Measurements from ENCODE around the gene DVL3.
"Not testable (repeated sequence)": the region's sequence is repeated elsewhere in the genome, so short reads cannot be mapped to it uniquely, and the experiment has no call there.

The DVL3 gene

DNA sequence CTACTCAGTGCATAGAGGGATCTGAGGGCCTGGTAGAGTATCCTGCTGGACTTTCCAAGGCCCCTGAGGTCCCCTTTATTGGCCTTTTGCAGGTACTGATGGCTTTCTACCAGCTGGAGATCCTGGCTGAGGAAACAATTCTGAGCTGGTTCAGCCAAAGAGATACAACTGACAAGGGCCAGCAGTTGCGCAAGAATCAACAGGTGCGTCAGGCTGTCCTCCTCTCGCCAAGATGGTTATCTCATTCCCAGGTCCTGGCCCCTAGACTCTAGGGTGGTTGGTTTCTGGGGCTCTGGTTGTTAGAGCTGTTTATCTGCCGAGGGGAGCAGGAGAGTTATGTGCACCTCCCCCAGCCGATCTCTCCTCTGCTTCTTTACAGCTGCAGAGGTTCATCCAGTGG, 10.7 kb upstream of the DVL3 start:
- Histone ChIP-seq H3K27me3 (ENCODE audit: insufficient read depth, insufficient read length) (no peaks in the 10 kb centered on the region), H3K9ac (ENCODE audit: insufficient read length, low read depth) (peak overlapping the region; percentile 46), H3K9me3 (ENCODE audit: insufficient read depth, low read length) (no peaks in the 10 kb centered on the region), H3K4me1 (ENCODE audit: insufficient read depth, insufficient read length) (no peaks in the 10 kb centered on the region), H3K4me3 (ENCODE audit: insufficient read length, low read depth) (no peak overlapping the region), H3K36me3 (ENCODE audit: insufficient read depth, insufficient read length, low read length) (peaks cover 75% of the 10 kb centered on the region)
- TF ChIP-seq SUZ12 (IDR thresholded peaks at IDR 0.05; ENCODE audit: extremely low read depth, insufficient read depth, insufficient read length), result no peak
- no peak for TF ChIP-seq YY1 (IDR thresholded peaks at IDR 0.05; ENCODE audit: insufficient read depth, insufficient read length)
- no peak for TF ChIP-seq ZNF274 (IDR thresholded peaks at IDR 0.05; ENCODE audit: low read depth, low read length)
- DNase-seq (ENCODE audit: low read depth, low spot score), result no peak

DNA sequence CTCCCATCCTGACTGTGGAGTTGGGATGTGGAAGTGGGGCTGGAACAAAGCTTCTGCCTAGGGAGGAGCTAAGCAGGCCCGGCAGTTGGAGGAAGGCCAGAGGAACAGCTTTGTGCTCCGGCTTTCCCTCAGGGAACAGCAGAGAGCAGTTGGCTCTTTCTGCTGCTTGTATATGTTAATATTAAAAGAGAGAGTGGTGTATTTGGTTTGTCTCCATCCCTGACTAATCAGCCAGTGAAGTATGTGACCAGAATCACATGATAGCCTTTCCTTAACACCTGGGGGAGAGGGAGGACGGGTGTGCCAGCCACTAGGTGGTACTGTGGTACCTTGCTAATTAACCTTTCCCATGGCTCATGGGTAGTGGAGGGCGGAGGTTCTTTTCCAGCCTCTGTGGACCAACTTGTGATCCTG, 10.1 kb upstream of the DVL3 start:
- H3K4me3 ChIP-seq (ENCODE audit: insufficient read length, low read depth), result no peak overlapping the region
- TF ChIP-seq ZNF274 (IDR thresholded peaks at IDR 0.05; ENCODE audit: low read depth, low read length) (no peak), SUZ12 (IDR thresholded peaks at IDR 0.05; ENCODE audit: extremely low read depth, insufficient read depth, insufficient read length) (no peak), YY1 (IDR thresholded peaks at IDR 0.05; ENCODE audit: insufficient read depth, insufficient read length) (no peak)
- H3K4me1 ChIP-seq (ENCODE audit: insufficient read depth, insufficient read length), result no peaks in the 10 kb centered on the region
- no peak for DNase-seq (ENCODE audit: low read depth, low spot score)
- H3K27me3 ChIP-seq (ENCODE audit: insufficient read depth, insufficient read length), result no peaks in the 10 kb centered on the region
- no peaks in the 10 kb centered on the region for H3K9me3 ChIP-seq (ENCODE audit: insufficient read depth, low read length)
- peak overlapping the region; percentile 46 for H3K9ac ChIP-seq (ENCODE audit: insufficient read length, low read depth)
- peaks cover 72% of the 10 kb centered on the region for H3K36me3 ChIP-seq (ENCODE audit: insufficient read depth, insufficient read length, low read length)

DNA sequence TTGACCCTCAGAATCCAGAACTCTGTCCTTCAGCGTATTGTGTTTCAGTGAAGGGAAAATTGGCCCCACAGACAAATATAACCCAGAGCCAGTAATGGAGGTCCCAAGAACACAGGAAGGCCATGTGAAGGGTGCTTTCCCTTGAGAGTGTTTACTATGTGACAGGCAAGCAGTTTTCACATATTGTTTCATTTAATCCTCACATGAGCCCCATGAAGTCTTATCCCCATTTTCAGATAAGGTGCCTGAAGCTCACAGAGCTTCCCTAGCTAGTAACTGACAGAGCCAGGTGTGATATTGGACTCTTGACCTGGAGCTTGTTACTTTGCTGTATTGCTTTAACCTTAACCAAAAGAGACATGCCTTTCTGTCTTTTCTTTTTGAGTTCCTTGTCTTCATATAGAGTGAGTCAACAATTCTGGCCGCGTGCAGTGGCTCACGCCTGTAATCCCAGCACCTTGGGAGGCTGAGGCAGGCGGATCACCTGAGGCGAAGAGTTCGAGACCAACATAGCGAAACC, 9.4 kb upstream of the DVL3 start:
- TF ChIP-seq SUZ12 (IDR thresholded peaks at IDR 0.05; ENCODE audit: extremely low read depth, insufficient read depth, insufficient read length) (no peak), YY1 (IDR thresholded peaks at IDR 0.05; ENCODE audit: insufficient read depth, insufficient read length) (no peak)
- Histone ChIP-seq H3K9me3 (ENCODE audit: insufficient read depth, low read length) (no peaks in the 10 kb centered on the region), H3K4me3 (ENCODE audit: insufficient read length, low read depth) (no peak overlapping the region), H3K36me3 (ENCODE audit: insufficient read depth, insufficient read length, low read length) (peaks cover 65% of the 10 kb centered on the region), H3K9ac (ENCODE audit: insufficient read length, low read depth) (no peak overlapping the region), H3K27me3 (ENCODE audit: insufficient read depth, insufficient read length) (no peaks in the 10 kb centered on the region), H3K4me1 (ENCODE audit: insufficient read depth, insufficient read length) (no peaks in the 10 kb centered on the region)
- no peak for DNase-seq (ENCODE audit: low read depth, low spot score)

DNA sequence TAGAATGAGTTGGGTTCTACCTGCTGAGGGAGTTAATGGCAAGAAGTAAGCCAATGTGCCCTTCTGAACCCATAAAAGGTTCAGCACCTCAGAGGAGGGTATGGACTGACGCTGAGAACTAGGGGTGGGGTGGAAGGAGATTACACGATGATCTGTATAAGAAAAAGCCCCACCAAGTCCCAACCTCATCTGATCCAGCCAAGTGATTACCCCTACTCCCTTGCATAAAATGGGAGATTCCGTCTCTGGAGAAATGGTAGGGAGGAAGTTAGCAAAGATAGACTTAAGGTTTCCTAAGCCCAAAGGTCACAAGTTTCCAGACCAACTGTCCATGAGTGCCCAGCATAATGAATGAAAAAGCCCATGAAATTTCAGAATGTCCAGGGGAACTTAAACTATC, 7.1 kb upstream of the DVL3 start:
- Histone ChIP-seq H3K4me3 (ENCODE audit: insufficient read length, low read depth) (no peak overlapping the region), H3K9ac (ENCODE audit: insufficient read length, low read depth) (no peak overlapping the region), H3K27me3 (ENCODE audit: insufficient read depth, insufficient read length) (no peaks in the 10 kb centered on the region), H3K9me3 (ENCODE audit: insufficient read depth, low read length) (no peaks in the 10 kb centered on the region), H3K4me1 (ENCODE audit: insufficient read depth, insufficient read length) (no peaks in the 10 kb centered on the region), H3K36me3 (ENCODE audit: insufficient read depth, insufficient read length, low read length) (peaks cover 46% of the 10 kb centered on the region)
- no peak for DNase-seq (ENCODE audit: low read depth, low spot score)
- TF ChIP-seq SUZ12 (IDR thresholded peaks at IDR 0.05; ENCODE audit: extremely low read depth, insufficient read depth, insufficient read length) (no peak), ZNF274 (IDR thresholded peaks at IDR 0.05; ENCODE audit: low read depth, low read length) (no peak), YY1 (IDR thresholded peaks at IDR 0.05; ENCODE audit: insufficient read depth, insufficient read length) (no peak)

DNA sequence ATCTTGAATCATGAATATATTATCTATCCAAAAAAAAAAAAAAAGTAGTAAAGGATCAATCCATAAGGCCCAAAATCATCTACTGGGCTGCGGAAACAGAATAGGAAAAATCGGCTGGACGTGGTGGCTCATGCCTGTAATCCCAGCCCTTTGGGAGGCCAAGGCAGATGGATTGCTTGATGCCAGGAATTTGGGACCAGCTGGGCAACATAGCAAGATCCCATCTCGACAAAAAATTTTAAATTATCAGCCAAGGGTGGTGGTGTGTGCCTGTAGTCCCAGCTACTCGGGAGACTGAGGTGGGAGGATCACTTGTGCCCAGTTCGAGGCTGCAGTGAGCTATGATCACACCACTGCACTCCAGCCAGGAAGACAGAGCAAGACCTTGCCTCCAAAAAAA, 6.1 kb upstream of the DVL3 start:
- Histone ChIP-seq H3K9me3 (ENCODE audit: insufficient read depth, low read length) (no peaks in the 10 kb centered on the region), H3K4me3 (ENCODE audit: insufficient read length, low read depth) (no peak overlapping the region), H3K9ac (ENCODE audit: insufficient read length, low read depth) (no peak overlapping the region), H3K36me3 (ENCODE audit: insufficient read depth, insufficient read length, low read length) (peaks cover 36% of the 10 kb centered on the region), H3K4me1 (ENCODE audit: insufficient read depth, insufficient read length) (no peaks in the 10 kb centered on the region), H3K27me3 (ENCODE audit: insufficient read depth, insufficient read length) (no peaks in the 10 kb centered on the region)
- TF ChIP-seq YY1 (IDR thresholded peaks at IDR 0.05; ENCODE audit: insufficient read depth, insufficient read length) (no peak), SUZ12 (IDR thresholded peaks at IDR 0.05; ENCODE audit: extremely low read depth, insufficient read depth, insufficient read length) (no peak), ZNF274 (IDR thresholded peaks at IDR 0.05; ENCODE audit: low read depth, low read length) (no peak)
- no peak for DNase-seq (ENCODE audit: low read depth, low spot score)

DNA sequence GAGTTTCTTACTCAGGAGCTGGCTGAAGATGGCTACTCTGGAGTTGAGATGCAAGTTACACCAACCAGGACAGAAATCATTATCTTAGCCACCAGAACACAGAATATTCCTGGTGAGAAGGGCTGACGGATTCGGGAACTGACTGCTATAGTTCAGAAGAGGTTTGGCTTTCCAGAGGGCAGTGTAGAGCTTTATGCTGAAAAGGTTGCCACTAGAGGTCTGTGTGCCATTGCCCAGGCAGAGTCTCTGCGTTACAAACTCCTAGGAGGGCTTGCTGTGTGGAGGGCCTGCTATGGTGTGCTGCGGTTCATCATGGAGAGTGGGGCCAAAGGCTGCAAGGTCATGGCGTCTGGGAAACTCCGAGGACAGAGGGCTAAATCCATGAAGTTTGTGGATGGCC, 5.4 kb upstream of the DVL3 start:
- not testable (repeated sequence) for H3K27me3 ChIP-seq (ENCODE audit: insufficient read depth, insufficient read length); H3K4me3 ChIP-seq (ENCODE audit: insufficient read length, low read depth); DNase-seq (ENCODE audit: low read depth, low spot score); H3K4me1 ChIP-seq (ENCODE audit: insufficient read depth, insufficient read length); H3K9ac ChIP-seq (ENCODE audit: insufficient read length, low read depth); H3K9me3 ChIP-seq (ENCODE audit: insufficient read depth, low read length)
- H3K36me3 ChIP-seq (ENCODE audit: insufficient read depth, insufficient read length, low read length), result peaks cover 29% of the 10 kb centered on the region

DNA sequence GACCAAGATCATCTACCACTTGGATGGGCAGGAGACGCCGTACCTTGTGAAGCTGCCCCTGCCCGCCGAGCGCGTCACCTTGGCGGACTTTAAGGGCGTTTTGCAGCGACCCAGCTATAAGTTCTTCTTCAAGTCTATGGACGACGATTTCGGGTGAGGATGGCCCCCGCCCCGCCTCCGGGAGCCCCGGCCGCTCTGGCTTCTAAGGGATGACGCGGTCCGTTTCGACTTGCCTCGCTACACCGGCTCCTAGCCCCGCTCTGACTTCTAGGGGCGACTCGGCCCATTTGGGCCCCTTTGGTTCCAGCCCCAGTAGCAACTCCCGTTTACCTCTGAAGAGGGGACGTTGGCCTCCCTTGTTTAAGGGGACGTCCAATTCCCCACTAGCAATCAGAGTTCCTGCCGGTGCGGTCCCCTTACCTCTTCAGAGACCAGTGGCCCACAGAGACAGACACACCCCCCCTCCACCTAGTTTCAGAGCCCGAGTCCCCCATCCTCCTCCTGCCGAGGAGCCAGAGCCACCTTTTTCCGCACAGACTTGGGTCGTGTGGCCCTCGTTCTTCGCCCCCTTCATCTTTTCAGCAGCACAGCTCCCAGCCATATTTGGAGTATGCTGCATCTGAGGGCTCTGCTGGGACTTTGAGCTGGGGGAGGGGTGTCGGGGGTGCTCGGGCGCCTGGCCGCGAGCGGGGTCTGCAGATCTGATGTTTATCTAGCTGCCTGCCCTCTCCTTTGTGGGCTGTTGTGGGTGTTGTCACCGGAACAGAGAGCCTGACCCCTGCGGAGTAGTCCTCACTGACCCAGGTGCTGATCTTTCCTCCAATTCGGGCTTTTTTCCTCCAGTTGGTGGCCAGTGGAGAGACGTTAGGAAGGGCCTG, 706 bp downstream of the DVL3 start:
- Histone ChIP-seq H3K4me3 (ENCODE audit: insufficient read length, low read depth) (peak overlapping the region; percentile 95), H3K4me1 (ENCODE audit: insufficient read depth, insufficient read length) (peaks cover 7% of the 10 kb centered on the region), H3K36me3 (ENCODE audit: insufficient read depth, insufficient read length, low read length) (peaks cover 23% of the 10 kb centered on the region), H3K9ac (ENCODE audit: insufficient read length, low read depth) (peak overlapping the region; percentile 97), H3K9me3 (ENCODE audit: insufficient read depth, low read length) (no peaks in the 10 kb centered on the region), H3K27me3 (ENCODE audit: insufficient read depth, insufficient read length) (no peaks in the 10 kb centered on the region)
- no peak for TF ChIP-seq SUZ12 (IDR thresholded peaks at IDR 0.05; ENCODE audit: extremely low read depth, insufficient read depth, insufficient read length)
- no peak for TF ChIP-seq YY1 (IDR thresholded peaks at IDR 0.05; ENCODE audit: insufficient read depth, insufficient read length)
- TF ChIP-seq ZNF274 (IDR thresholded peaks at IDR 0.05; ENCODE audit: low read depth, low read length), result no peak
- DNase-seq (ENCODE audit: low read depth, low spot score), result no peak

Measured in NT2/D1 (cell line).